Measurements from ENCODE around the gene LAPTM5. TPM values are rescaled to one million over a fixed set of nuclear protein-coding genes. Genes with fewer than 3 reads are reported as not detected.

The LAPTM5 gene
- total RNA-seq, 1 experiment from 2014 or later: 1.9 TPM

DNA sequence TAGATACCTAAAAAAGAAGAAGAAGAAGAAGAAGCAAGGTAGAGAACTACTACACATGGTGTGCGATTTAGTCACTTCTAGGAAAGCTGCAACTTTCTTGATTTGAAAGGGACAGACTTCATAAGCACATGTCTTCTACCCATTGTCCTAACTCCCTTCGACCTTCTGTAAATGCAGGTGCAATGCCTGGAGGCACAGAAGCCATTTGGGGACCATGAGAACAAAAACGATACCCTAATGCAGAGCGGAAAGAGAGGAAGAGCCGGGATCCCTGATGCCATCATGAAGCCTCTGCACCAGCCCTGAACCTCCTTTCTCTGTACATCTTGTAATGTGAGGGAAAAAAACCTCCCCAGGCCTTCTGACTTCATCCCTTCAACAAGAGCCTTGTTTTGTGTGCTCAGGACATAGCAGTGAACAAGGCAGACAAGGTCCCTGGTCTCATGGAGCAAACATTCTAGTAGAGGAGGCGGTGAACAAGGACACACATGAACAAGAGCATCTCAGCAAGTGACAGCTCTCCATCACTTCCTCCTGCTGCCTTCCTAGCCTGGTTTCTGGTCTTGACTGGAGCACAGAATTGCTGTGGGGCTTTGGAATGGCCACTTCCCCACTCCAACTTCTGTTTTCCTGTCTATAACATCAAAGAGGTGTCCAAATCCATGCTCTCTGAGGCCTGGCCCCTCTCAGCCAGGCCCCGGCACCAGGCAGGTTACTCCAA, 5.5 kb upstream of the LAPTM5 start:
- peaks cover 6% of the 10 kb centered on the region; the same call in 1 of the 2 replicates for H3K4me1 ChIP-seq (ENCODE audit: control insufficient read depth, insufficient read depth, low read length)
- in situ Hi-C loops (cut with HindIII; ENCODE audit: low pct_unique_long_range_greater_than_20kb, low sequenced_read_pairs) (no loop called here), intact Hi-C loops (cut with micrococcal nuclease; ENCODE audit: unreplicated experiment) (no loop called here)
- no peak overlapping the region for H3K27ac ChIP-seq (ENCODE audit: low read length)
- H3K4me3 ChIP-seq (ENCODE audit: low read depth in 2 of 2, low read length in 2 of 2): no peak overlapping the region
- BruUV-seq (replicated peaks): no TSS peak
- no peaks in the 10 kb centered on the region for H3K9me3 ChIP-seq (ENCODE audit: control insufficient read depth, insufficient read depth, low read depth, low read length)
- ChIA-PET CTCF (no interaction called here), POLR2A (no interaction called here)
- ATAC-seq (no peak), DNase-seq (ENCODE audit: low read depth, low spot score) (no peak)
- no peaks in the 10 kb centered on the region for H3K27me3 ChIP-seq (ENCODE audit: control insufficient read depth, insufficient read depth, low read length)
- TF ChIP-seq TCF7L2 (IDR thresholded peaks at IDR 0.05; ENCODE audit: low read depth, low read length) (no peak), SIN3A (IDR thresholded peaks at IDR 0.05; ENCODE audit: borderline replicate concordance, insufficient read depth, low read depth, low read length) (no peak), POLR2AphosphoS5 (IDR thresholded peaks at IDR 0.05; ENCODE audit: low read depth, low read length) (no peak)
- TF ChIP-seq, protein P1, sequence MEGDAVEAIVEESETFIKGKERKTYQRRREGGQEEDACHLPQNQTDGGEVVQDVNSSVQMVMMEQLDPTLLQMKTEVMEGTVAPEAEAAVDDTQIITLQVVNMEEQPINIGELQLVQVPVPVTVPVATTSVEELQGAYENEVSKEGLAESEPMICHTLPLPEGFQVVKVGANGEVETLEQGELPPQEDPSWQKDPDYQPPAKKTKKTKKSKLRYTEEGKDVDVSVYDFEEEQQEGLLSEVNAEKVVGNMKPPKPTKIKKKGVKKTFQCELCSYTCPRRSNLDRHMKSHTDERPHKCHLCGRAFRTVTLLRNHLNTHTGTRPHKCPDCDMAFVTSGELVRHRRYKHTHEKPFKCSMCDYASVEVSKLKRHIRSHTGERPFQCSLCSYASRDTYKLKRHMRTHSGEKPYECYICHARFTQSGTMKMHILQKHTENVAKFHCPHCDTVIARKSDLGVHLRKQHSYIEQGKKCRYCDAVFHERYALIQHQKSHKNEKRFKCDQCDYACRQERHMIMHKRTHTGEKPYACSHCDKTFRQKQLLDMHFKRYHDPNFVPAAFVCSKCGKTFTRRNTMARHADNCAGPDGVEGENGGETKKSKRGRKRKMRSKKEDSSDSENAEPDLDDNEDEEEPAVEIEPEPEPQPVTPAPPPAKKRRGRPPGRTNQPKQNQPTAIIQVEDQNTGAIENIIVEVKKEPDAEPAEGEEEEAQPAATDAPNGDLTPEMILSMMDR (IDR thresholded peaks at IDR 0.05): no peak
- TF ChIP-seq, protein P2, sequence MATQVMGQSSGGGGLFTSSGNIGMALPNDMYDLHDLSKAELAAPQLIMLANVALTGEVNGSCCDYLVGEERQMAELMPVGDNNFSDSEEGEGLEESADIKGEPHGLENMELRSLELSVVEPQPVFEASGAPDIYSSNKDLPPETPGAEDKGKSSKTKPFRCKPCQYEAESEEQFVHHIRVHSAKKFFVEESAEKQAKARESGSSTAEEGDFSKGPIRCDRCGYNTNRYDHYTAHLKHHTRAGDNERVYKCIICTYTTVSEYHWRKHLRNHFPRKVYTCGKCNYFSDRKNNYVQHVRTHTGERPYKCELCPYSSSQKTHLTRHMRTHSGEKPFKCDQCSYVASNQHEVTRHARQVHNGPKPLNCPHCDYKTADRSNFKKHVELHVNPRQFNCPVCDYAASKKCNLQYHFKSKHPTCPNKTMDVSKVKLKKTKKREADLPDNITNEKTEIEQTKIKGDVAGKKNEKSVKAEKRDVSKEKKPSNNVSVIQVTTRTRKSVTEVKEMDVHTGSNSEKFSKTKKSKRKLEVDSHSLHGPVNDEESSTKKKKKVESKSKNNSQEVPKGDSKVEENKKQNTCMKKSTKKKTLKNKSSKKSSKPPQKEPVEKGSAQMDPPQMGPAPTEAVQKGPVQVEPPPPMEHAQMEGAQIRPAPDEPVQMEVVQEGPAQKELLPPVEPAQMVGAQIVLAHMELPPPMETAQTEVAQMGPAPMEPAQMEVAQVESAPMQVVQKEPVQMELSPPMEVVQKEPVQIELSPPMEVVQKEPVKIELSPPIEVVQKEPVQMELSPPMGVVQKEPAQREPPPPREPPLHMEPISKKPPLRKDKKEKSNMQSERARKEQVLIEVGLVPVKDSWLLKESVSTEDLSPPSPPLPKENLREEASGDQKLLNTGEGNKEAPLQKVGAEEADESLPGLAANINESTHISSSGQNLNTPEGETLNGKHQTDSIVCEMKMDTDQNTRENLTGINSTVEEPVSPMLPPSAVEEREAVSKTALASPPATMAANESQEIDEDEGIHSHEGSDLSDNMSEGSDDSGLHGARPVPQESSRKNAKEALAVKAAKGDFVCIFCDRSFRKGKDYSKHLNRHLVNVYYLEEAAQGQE (IDR thresholded peaks at IDR 0.05; ENCODE audit: insufficient read depth in 1 of 2, low read depth in 2 of 2, low read length in 1 of 2): no peak
- no peaks in the 10 kb centered on the region for H3K36me3 ChIP-seq (ENCODE audit: control insufficient read depth, insufficient read depth, low read length)

DNA sequence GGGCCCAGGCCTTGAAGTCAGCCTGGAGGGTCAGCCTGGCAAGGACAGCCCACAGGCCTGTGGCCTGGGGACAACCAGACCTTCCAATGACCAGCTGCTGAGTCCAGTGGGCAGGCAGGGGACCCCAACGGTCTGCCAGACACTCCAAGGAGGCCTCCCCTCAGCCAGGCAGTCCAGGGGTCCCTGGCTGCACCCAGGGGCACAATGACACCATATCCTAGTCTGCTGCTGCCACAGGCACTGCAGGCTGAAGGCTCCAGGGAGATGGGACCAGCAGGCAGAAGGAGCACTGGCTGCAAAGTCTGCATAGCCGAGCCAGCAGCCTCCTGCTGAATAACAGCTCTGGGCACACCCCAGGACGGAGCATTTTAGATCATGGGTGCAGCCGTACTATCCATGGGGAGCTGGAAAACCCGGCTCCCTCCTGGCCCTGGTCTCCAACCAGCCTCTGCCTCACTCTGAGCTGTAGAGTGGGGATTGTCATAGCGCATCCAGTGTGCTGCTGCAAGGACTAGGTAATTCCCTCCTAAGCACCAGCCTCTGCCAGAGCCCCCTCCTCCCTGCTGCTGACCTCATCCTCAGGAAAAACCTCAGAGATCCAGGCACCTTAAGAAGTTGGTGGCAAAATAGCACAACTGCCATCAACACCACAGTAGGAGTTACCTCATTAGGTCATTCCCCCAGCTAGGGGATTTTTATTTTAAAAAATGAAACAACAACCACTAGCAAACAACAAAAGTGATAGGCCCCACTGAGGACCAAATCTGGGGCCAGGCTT, 4.8 kb upstream of the LAPTM5 start:
- POLR2A ChIA-PET: interaction anchor here (0.6 kb wide), 1 partner anchor 13 kb away, joined by 3 read pairs; no protein-coding TSS in a partner anchor
- no peak for ATAC-seq
- no peak for DNase-seq (ENCODE audit: low read depth, low spot score)

More for the DNA sequence above, 4.8 kb upstream of the LAPTM5 start:
- in situ Hi-C loops (cut with HindIII; ENCODE audit: low pct_unique_long_range_greater_than_20kb, low sequenced_read_pairs): no loop called here
- Histone ChIP-seq H3K27ac (ENCODE audit: low read length) (no peak overlapping the region), H3K36me3 (ENCODE audit: control insufficient read depth, insufficient read depth, low read length) (no peaks in the 10 kb centered on the region), H3K9me3 (ENCODE audit: control insufficient read depth, insufficient read depth, low read depth, low read length) (no peaks in the 10 kb centered on the region), H3K27me3 (ENCODE audit: control insufficient read depth, insufficient read depth, low read length) (no peaks in the 10 kb centered on the region), H3K4me3 (ENCODE audit: low read depth in 2 of 2, low read length in 2 of 2) (no peak overlapping the region), H3K4me1 (ENCODE audit: control insufficient read depth, insufficient read depth, low read length) (peaks cover 6% of the 10 kb centered on the region; the same call in 1 of the 2 replicates)
- TF ChIP-seq TCF7L2 (IDR thresholded peaks at IDR 0.05; ENCODE audit: low read depth, low read length) (no peak), SIN3A (IDR thresholded peaks at IDR 0.05; ENCODE audit: borderline replicate concordance, insufficient read depth, low read depth, low read length) (no peak), POLR2AphosphoS5 (IDR thresholded peaks at IDR 0.05; ENCODE audit: low read depth, low read length) (no peak)
- TF ChIP-seq, protein P1 (IDR thresholded peaks at IDR 0.05): no peak
- TF ChIP-seq, protein P2 (IDR thresholded peaks at IDR 0.05; ENCODE audit: insufficient read depth in 1 of 2, low read depth in 2 of 2, low read length in 1 of 2): no peak
- intact Hi-C loops (cut with micrococcal nuclease; ENCODE audit: unreplicated experiment): no loop called here
- no TSS peak for BruUV-seq (replicated peaks)
- CTCF ChIA-PET: no interaction called here
